ENCODE results near the gene ZSCAN12. TPM values are rescaled to one million over a fixed set of nuclear protein-coding genes. Genes with fewer than 3 reads are reported as not detected.

The ZSCAN12 gene
- total RNA-seq, 1 donor from 2014 or later = 20.7 TPM

GRCh38 chr6:28340310-28341095 is 59.0 kb downstream of the ZSCAN12 start:
- Histone ChIP-seq H3K4me3 (no peak overlapping the region), H3K9me3 (ENCODE audit: low read depth) (no peaks in the 10 kb centered on the region), H3K27ac (no peak overlapping the region), H2AFZ (replicated peaks) (no peak overlapping the region), H3K9ac (no peak overlapping the region), H3K4me1 (peaks cover 12% of the 10 kb centered on the region), H3K27me3 (peaks cover 11% of the 10 kb centered on the region), H3K79me2 (ENCODE audit: low read depth) (peaks cover 26% of the 10 kb centered on the region), H4K20me1 (ENCODE audit: low read depth) (no peaks in the 10 kb centered on the region), H3K36me3 (no peaks in the 10 kb centered on the region), H3F3A (ENCODE audit: low read depth) (peaks cover 17% of the 10 kb centered on the region), H3K4me2 (no peak overlapping the region)
- Mint-ChIP-seq H3K27me3 (ENCODE audit: insufficient read depth, low read depth) (no peaks in the 10 kb centered on the region), H3K4me3 (no peak overlapping the region), H3K27ac (no peak overlapping the region), H3K9me3 (no peaks in the 10 kb centered on the region), H3K36me3 (no peaks in the 10 kb centered on the region), H3K4me1 (no peaks in the 10 kb centered on the region)
- no peak for DNase-seq (ENCODE audit: low spot score)
- TF ChIP-seq EZH2phosphoT487 (IDR thresholded peaks at IDR 0.05) (no peak), CTCF (IDR thresholded peaks at IDR 0.05) (no peak), EZH2 (IDR thresholded peaks at IDR 0.05) (no peak)

GRCh38 chr6:28337121-28337520 is 62.4 kb downstream of the ZSCAN12 start:
- no peak for DNase-seq (ENCODE audit: low spot score)
- Mint-ChIP-seq H3K36me3 (peaks cover 3% of the 10 kb centered on the region), H3K27me3 (ENCODE audit: insufficient read depth, low read depth) (no peaks in the 10 kb centered on the region), H3K4me1 (no peaks in the 10 kb centered on the region), H3K27ac (no peak overlapping the region), H3K9me3 (peaks cover 2% of the 10 kb centered on the region), H3K4me3 (no peak overlapping the region)
- Histone ChIP-seq H3K79me2 (ENCODE audit: low read depth) (peaks cover 26% of the 10 kb centered on the region), H3K4me3 (peak overlapping the region; percentile 79), H2AFZ (replicated peaks) (no peak overlapping the region), H4K20me1 (ENCODE audit: low read depth) (no peaks in the 10 kb centered on the region), H3K27me3 (no peaks in the 10 kb centered on the region), H3K9ac (peak overlapping the region; percentile 97), H3K9me3 (ENCODE audit: low read depth) (no peaks in the 10 kb centered on the region), H3K36me3 (no peaks in the 10 kb centered on the region), H3F3A (ENCODE audit: low read depth) (peaks cover 31% of the 10 kb centered on the region), H3K27ac (peak overlapping the region; percentile 100), H3K4me1 (peaks cover 21% of the 10 kb centered on the region), H3K4me2 (peak overlapping the region; percentile 88)
- no peak for TF ChIP-seq CTCF (IDR thresholded peaks at IDR 0.05)
- no peak for TF ChIP-seq EZH2 (IDR thresholded peaks at IDR 0.05)
- no peak for TF ChIP-seq EZH2phosphoT487 (IDR thresholded peaks at IDR 0.05)

- Histone ChIP-seq H3K4me3 (peak overlapping the region; percentile 79), H3K4me2 (peak overlapping the region; percentile 88), H3K27me3 (no peaks in the 10 kb centered on the region), H3K9ac (peak overlapping the region; percentile 97), H3F3A (ENCODE audit: low read depth) (peaks cover 31% of the 10 kb centered on the region), H3K4me1 (peaks cover 21% of the 10 kb centered on the region), H4K20me1 (ENCODE audit: low read depth) (no peaks in the 10 kb centered on the region), H3K79me2 (ENCODE audit: low read depth) (peaks cover 26% of the 10 kb centered on the region), H3K27ac (peak overlapping the region; percentile 100), H3K9me3 (ENCODE audit: low read depth) (no peaks in the 10 kb centered on the region), H3K36me3 (no peaks in the 10 kb centered on the region), H2AFZ (replicated peaks) (peak overlapping the region; percentile 20)
- Mint-ChIP-seq H3K27ac (no peak overlapping the region), H3K4me1 (no peaks in the 10 kb centered on the region), H3K27me3 (ENCODE audit: insufficient read depth, low read depth) (no peaks in the 10 kb centered on the region), H3K36me3 (peaks cover 6% of the 10 kb centered on the region), H3K9me3 (peaks cover 2% of the 10 kb centered on the region), H3K4me3 (no peak overlapping the region)
- DNase-seq (ENCODE audit: low spot score) = peak; percentile 43
- TF ChIP-seq EZH2 (IDR thresholded peaks at IDR 0.05) (no peak), CTCF (IDR thresholded peaks at IDR 0.05) (no peak), EZH2phosphoT487 (IDR thresholded peaks at IDR 0.05) (no peak)
These were observed 63.0 kb downstream of the ZSCAN12 start for GRCh38 chr6:28336284-28337120.
